MM.1S (cell line): ENCODE measurements around the gene KRT2.

Experiments
- DNase-seq: peaks from one replicate; pipeline ENCODE4 v3.0.0-alpha.2; 2015
- H2AFZ ChIP-seq: fragments of 300-600 bp; sonication (generic); 2 replicates; pipeline ENCODE4 v1.6.0; 2016; ENCODE audit warnings: antibody characterized with exemption, low read length
- H3F3A ChIP-seq: fragments of 300-600 bp; sonication (generic); 2 replicates; pipeline ENCODE4 v1.6.1; 2016; ENCODE audit warnings: mild to moderate bottlenecking, antibody characterized with exemption, low read length, moderate library complexity, mixed read lengths; ENCODE audit not compliant: insufficient read depth
- H3K27ac ChIP-seq: fragments of 300-600 bp; sonication (generic); 2 replicates; pipeline ENCODE4 v1.5.1; 2016; ENCODE audit warnings: mild to moderate bottlenecking, low read length
- H3K27me3 ChIP-seq: fragments of 300-600 bp; sonication (generic); replicated peaks from 2 replicates; pipeline ENCODE4 v1.6.0; 2016; ENCODE audit warnings: low read length; ENCODE audit not compliant: insufficient read depth
- H3K36me3 ChIP-seq: fragments of 300-600 bp; sonication (generic); replicated peaks from 2 replicates; pipeline ENCODE4 v1.6.1; 2016; ENCODE audit warnings: mild to moderate bottlenecking, low read length, mixed read lengths; ENCODE audit not compliant: insufficient read depth
- H3K4me1 ChIP-seq: fragments of 300-600 bp; sonication (generic); 2 replicates; pipeline ENCODE4 v1.6.1; 2016; ENCODE audit warnings: low read length, mixed read lengths
- H3K4me2 ChIP-seq: fragments of 300-600 bp; sonication (generic); 2 replicates; pipeline ENCODE4 v1.6.0; 2016; ENCODE audit warnings: low read depth, low read length
- H3K4me3 ChIP-seq: fragments of 300-600 bp; sonication (generic); 2 replicates; pipeline ENCODE4 v1.5.1; 2016; ENCODE audit warnings: low read length, mixed read lengths
- H3K79me2 ChIP-seq: fragments of 300-600 bp; sonication (generic); 2 replicates; pipeline ENCODE4 v1.6.1; 2016; ENCODE audit warnings: mixed run types, low read length, mixed read lengths
- H3K9ac ChIP-seq: fragments of 300-600 bp; sonication (generic); 2 replicates; pipeline ENCODE4 v1.6.1; 2016; ENCODE audit warnings: low read length, mixed read lengths
- H3K9me2 ChIP-seq: fragments of 300-600 bp; sonication (generic); replicated peaks from 2 replicates; pipeline ENCODE4 v1.6.1; 2016; ENCODE audit warnings: mild to moderate bottlenecking, low read length, mixed read lengths; ENCODE audit not compliant: insufficient read depth
- H3K9me3 ChIP-seq: fragments of 300-600 bp; sonication (generic); replicated peaks from 2 replicates; pipeline ENCODE4 v1.6.1; 2016; ENCODE audit warnings: mild to moderate bottlenecking, low read length, mixed read lengths; ENCODE audit not compliant: insufficient read depth
- H4K20me1 ChIP-seq: fragments of 300-600 bp; sonication (generic); 2 replicates; pipeline ENCODE4 v1.6.1; 2016; ENCODE audit warnings: mild to moderate bottlenecking, low read length, moderate library complexity, mixed read lengths; ENCODE audit not compliant: insufficient read depth
- CTCF ChIP-seq: fragments of 300-600 bp; sonication (generic); IDR thresholded peaks from 2 replicates; pipeline ENCODE4 v1.5.1; 2016; ENCODE audit warnings: antibody characterized with exemption, low read length, mixed read lengths
- EZH2 ChIP-seq: fragments of 300-600 bp; sonication (generic); optimal IDR thresholded peaks from 2 replicates; pipeline ENCODE3; 2017; ENCODE audit warnings: low read depth, mild to moderate bottlenecking, antibody characterized with exemption, low read length, mixed read lengths
- EZH2phosphoT487 ChIP-seq: fragments of 300-600 bp; sonication (generic); IDR thresholded peaks from 2 replicates; pipeline ENCODE4 v1.6.1; 2018; ENCODE audit warnings: antibody characterized with exemption, low read length

Gene KRT2

GRCh38 chr12:52674433-52674775, 22.4 kb upstream of the KRT2 start:
- no peaks in the 10 kb centered on the region for H3K36me3 ChIP-seq
- no peak overlapping the region for H3K4me3 ChIP-seq
- no peak for DNase-seq
- H2AFZ ChIP-seq, result no peak overlapping the region
- H3K27me3 ChIP-seq, result peaks cover 65% of the 10 kb centered on the region
- no peaks in the 10 kb centered on the region for H4K20me1 ChIP-seq
- no peaks in the 10 kb centered on the region for H3F3A ChIP-seq
- H3K9ac ChIP-seq, result no peak overlapping the region
- H3K9me3 ChIP-seq, result no peaks in the 10 kb centered on the region
- H3K79me2 ChIP-seq, result no peaks in the 10 kb centered on the region
- no peaks in the 10 kb centered on the region for H3K9me2 ChIP-seq
- no peak overlapping the region for H3K27ac ChIP-seq
- no peaks in the 10 kb centered on the region for H3K4me1 ChIP-seq
- H3K4me2 ChIP-seq, result no peak overlapping the region
- TF ChIP-seq EZH2 (no peak), EZH2phosphoT487 (no peak), CTCF (no peak)

GRCh38 chr12:52673713-52674432, 21.9 kb upstream of the KRT2 start:
- Histone ChIP-seq H3K9me3 (no peaks in the 10 kb centered on the region), H3K9ac (no peak overlapping the region), H4K20me1 (no peaks in the 10 kb centered on the region), H3K4me3 (no peak overlapping the region), H3K9me2 (no peaks in the 10 kb centered on the region), H3K79me2 (no peaks in the 10 kb centered on the region), H3K4me2 (no peak overlapping the region), H3K27me3 (peaks cover 66% of the 10 kb centered on the region), H3F3A (no peaks in the 10 kb centered on the region), H2AFZ (no peak overlapping the region), H3K4me1 (no peaks in the 10 kb centered on the region), H3K27ac (no peak overlapping the region), H3K36me3 (no peaks in the 10 kb centered on the region)
- TF ChIP-seq CTCF (no peak), EZH2 (no peak), EZH2phosphoT487 (no peak)
- no peak for DNase-seq

GRCh38 chr12:52673217-52673616, 21.2 kb upstream of the KRT2 start:
- H3K9me3 ChIP-seq, result no peaks in the 10 kb centered on the region
- TF ChIP-seq EZH2 (no peak), CTCF (no peak), EZH2phosphoT487 (no peak)
- H3K9me2 ChIP-seq, result no peaks in the 10 kb centered on the region

More at GRCh38 chr12:52673217-52673616, 21.2 kb upstream of the KRT2 start:
- Histone ChIP-seq H3K36me3 (no peaks in the 10 kb centered on the region), H3K9ac (no peak overlapping the region), H2AFZ (no peak overlapping the region), H3K4me2 (no peak overlapping the region), H3K4me1 (no peaks in the 10 kb centered on the region), H3F3A (no peaks in the 10 kb centered on the region), H3K27me3 (peaks cover 65% of the 10 kb centered on the region), H4K20me1 (no peaks in the 10 kb centered on the region), H3K27ac (no peak overlapping the region), H3K4me3 (no peak overlapping the region), H3K79me2 (no peaks in the 10 kb centered on the region)
- DNase-seq, result no peak
